H1 (cell line): ENCODE measurements around the gene BPIFB4. TPM values are rescaled to one million over a fixed set of nuclear protein-coding genes. Genes with fewer than 3 reads are reported as not detected.

Source experiments
- polyA plus RNA-seq, 7 experiments: library from polyadenylated mRNA; depleted of rRNA in 3 of 7; stranded (reverse) in 5 of 7; unstranded in 2 of 7; fragments of >200 nt in 5 of 7; fragments of 200-250 nt in 2 of 7; gene quantifications; 1 replicate in 5 of 7; 2 replicates in 1 of 7; 4 replicates in 1 of 7; pipeline versions ENCODE4 v1.2.1 to v1.2.3, GENCODE V29; 2011 to 2013; ENCODE audit warnings: missing spikeins in 2 of 7, mixed read lengths in 2 of 7
- total RNA-seq: library from RNA; stranded (reverse); fragmentation: NEBNext Ultra II Directional; extraction: Animal tissue kit (Norgen Biotek cat#: 25700); gene quantifications from 2 replicates; pipeline ENCODE4 v1.2.1, GENCODE V29; 2021
- TF ChIP-seq, protein P1 (sequence below): fragments of 300-600 bp; sonication (generic); IDR thresholded peaks from 2 replicates; pipeline ENCODE4 v1.7.1; 2012; ENCODE audit warnings: low read length, moderate library complexity, mild to moderate bottlenecking, inconsistent platforms; ENCODE audit not compliant: insufficient replicate concordance

The BPIFB4 gene
- total and polyA plus RNA-seq, 2 of the 8 experiments (the other 6 are each of a cell fraction or from before 2014, with no cell fraction given): not detected

DNA sequence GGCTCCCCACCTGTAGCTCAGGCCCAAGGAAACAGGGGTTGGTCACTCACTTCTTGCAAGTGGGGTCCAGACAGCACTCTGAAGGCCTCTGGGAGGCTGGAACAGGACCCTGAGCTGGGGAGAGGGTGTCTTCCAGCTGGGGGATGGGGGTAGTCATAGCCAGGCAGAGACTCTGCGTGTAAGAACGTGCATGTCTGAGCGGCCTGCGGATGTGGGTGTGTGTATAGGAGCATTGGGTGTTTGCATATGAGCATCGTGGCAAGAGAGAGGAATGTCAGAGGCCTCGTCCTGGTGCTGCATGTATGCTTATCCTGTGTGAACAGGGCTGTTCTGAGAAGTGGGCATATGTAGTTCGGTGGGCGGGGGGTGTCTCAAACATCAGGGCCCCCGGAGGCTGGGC is 13.7 kb upstream of the BPIFB4 start (continued):
- TF ChIP-seq, protein P1, sequence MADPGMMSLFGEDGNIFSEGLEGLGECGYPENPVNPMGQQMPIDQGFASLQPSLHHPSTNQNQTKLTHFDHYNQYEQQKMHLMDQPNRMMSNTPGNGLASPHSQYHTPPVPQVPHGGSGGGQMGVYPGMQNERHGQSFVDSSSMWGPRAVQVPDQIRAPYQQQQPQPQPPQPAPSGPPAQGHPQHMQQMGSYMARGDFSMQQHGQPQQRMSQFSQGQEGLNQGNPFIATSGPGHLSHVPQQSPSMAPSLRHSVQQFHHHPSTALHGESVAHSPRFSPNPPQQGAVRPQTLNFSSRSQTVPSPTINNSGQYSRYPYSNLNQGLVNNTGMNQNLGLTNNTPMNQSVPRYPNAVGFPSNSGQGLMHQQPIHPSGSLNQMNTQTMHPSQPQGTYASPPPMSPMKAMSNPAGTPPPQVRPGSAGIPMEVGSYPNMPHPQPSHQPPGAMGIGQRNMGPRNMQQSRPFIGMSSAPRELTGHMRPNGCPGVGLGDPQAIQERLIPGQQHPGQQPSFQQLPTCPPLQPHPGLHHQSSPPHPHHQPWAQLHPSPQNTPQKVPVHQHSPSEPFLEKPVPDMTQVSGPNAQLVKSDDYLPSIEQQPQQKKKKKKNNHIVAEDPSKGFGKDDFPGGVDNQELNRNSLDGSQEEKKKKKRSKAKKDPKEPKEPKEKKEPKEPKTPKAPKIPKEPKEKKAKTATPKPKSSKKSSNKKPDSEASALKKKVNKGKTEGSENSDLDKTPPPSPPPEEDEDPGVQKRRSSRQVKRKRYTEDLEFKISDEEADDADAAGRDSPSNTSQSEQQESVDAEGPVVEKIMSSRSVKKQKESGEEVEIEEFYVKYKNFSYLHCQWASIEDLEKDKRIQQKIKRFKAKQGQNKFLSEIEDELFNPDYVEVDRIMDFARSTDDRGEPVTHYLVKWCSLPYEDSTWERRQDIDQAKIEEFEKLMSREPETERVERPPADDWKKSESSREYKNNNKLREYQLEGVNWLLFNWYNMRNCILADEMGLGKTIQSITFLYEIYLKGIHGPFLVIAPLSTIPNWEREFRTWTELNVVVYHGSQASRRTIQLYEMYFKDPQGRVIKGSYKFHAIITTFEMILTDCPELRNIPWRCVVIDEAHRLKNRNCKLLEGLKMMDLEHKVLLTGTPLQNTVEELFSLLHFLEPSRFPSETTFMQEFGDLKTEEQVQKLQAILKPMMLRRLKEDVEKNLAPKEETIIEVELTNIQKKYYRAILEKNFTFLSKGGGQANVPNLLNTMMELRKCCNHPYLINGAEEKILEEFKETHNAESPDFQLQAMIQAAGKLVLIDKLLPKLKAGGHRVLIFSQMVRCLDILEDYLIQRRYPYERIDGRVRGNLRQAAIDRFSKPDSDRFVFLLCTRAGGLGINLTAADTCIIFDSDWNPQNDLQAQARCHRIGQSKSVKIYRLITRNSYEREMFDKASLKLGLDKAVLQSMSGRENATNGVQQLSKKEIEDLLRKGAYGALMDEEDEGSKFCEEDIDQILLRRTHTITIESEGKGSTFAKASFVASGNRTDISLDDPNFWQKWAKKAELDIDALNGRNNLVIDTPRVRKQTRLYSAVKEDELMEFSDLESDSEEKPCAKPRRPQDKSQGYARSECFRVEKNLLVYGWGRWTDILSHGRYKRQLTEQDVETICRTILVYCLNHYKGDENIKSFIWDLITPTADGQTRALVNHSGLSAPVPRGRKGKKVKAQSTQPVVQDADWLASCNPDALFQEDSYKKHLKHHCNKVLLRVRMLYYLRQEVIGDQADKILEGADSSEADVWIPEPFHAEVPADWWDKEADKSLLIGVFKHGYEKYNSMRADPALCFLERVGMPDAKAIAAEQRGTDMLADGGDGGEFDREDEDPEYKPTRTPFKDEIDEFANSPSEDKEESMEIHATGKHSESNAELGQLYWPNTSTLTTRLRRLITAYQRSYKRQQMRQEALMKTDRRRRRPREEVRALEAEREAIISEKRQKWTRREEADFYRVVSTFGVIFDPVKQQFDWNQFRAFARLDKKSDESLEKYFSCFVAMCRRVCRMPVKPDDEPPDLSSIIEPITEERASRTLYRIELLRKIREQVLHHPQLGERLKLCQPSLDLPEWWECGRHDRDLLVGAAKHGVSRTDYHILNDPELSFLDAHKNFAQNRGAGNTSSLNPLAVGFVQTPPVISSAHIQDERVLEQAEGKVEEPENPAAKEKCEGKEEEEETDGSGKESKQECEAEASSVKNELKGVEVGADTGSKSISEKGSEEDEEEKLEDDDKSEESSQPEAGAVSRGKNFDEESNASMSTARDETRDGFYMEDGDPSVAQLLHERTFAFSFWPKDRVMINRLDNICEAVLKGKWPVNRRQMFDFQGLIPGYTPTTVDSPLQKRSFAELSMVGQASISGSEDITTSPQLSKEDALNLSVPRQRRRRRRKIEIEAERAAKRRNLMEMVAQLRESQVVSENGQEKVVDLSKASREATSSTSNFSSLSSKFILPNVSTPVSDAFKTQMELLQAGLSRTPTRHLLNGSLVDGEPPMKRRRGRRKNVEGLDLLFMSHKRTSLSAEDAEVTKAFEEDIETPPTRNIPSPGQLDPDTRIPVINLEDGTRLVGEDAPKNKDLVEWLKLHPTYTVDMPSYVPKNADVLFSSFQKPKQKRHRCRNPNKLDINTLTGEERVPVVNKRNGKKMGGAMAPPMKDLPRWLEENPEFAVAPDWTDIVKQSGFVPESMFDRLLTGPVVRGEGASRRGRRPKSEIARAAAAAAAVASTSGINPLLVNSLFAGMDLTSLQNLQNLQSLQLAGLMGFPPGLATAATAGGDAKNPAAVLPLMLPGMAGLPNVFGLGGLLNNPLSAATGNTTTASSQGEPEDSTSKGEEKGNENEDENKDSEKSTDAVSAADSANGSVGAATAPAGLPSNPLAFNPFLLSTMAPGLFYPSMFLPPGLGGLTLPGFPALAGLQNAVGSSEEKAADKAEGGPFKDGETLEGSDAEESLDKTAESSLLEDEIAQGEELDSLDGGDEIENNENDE: no peak
